Skin epidermis (tissue), 12 donors: Measurements from ENCODE around the gene MAT2A.
"Not testable (repeated sequence)": the region's sequence is repeated elsewhere in the genome, so short reads cannot be mapped to it uniquely, and the experiment has no call there.

Experiments
- H3K27ac ChIP-seq, 21 experiments: fragments of 200-600 bp; sonication (generic) in 11 of 21; one replicate each; pipeline ENCODE4 v1.5.0; 2020; ENCODE audit warnings: mild to moderate bottlenecking in 3 of 21, inconsistent platforms in 2 of 21, moderate library complexity in 2 of 21
- H3K4me3 ChIP-seq, 7 experiments: fragments of 200-600 bp; sonication (generic) in 2 of 7; one replicate each; pipeline ENCODE4 v1.5.0; 2020; ENCODE audit warnings: inconsistent platforms in 2 of 7, mild to moderate bottlenecking in 2 of 7, moderate library complexity in 1 of 7

The MAT2A gene

DNA sequence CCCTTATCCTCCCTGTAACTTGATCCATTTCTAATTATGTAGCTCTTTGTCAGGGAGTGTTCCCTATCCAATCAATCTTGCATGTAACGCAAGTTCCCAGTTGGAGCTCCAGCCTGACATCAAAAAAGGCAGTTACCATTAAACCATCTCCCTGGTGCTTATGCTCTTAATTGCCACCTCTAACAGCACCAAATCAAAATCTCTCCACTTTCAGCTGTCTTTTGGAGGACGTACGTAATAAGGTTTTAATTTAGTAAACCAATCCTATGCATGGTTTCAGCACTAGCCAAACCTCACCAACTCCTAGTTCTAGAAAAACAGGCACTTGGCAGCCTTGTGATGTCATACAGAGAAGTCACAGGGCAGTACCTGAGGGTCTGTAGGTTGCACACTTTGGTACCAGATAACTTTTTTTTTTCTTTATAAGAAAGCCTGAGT lies 5.3 kb downstream of the MAT2A start:
- H3K4me3 ChIP-seq, result not testable (repeated sequence)
- H3K27ac ChIP-seq, result peak overlapping the region in 2 of 21 experiments; percentile 2 to 48

DNA sequence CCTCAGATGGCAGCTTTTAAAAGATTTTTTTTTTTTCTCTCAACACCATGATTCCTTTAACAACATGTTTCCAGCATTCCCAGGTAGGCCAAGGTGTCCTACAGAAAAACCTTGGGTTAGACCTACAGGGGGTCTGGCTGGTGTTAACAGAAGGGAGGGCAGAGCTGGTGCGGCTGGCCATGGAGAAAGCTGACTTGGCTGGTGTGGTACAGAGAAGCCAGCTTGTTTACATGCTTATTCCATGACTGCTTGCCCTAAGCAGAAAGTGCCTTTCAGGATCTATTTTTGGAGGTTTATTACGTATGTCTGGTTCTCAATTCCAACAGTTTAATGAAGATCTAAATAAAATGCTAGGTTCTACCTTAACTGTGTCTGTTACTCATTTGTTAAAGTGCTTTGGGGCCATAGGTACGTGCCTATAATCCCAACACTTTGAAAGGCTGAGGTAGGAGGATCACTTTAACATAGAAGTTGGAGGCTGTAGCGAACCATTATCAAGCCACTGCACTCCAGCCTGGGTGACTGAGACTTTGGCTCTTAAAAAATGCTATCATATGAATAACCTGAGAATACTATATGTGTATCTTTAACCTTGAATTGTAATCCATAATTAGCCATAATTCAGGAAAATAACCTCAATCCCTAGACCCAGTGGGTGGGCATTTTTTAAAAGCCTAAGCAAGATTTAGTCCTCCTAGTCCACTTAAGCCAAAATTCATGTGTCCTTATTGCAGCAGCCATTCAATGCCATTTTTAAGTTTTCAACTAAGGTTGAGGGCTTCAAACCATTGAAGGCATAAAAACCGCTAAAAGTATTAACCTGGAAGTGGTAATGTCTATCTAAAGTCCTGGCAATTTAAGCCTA lies 6.2 kb downstream of the MAT2A start:
- H3K4me3 ChIP-seq, result not testable (repeated sequence)
- H3K27ac ChIP-seq, result peak overlapping the region in 2 of 21 experiments; percentile 2 to 48

DNA sequence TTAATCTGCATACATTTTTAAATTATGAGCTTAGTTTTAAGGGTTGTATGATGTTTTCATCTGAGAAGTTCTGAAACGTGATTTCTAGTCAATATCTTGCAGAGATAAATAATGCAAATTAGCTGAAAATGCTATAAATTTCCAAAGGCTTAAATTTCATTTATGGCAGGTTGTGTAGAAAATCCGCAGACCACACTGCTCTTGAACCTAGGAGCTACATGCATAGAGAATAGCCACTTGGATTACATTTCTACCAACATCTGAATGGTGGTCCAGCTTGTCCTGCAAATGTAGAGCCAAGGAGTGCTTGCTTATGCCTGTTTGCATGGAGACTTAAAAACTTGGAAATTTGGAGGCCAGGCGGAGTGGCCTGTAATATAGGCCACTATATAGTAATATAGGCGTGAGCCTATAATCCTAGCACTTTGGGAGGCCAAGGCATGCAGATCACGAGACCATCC lies 6.8 kb downstream of the MAT2A start:
- peak overlapping the region in 2 of 21 experiments; percentile 6 to 62 for H3K27ac ChIP-seq
- H3K4me3 ChIP-seq, result no peak overlapping the region

DNA sequence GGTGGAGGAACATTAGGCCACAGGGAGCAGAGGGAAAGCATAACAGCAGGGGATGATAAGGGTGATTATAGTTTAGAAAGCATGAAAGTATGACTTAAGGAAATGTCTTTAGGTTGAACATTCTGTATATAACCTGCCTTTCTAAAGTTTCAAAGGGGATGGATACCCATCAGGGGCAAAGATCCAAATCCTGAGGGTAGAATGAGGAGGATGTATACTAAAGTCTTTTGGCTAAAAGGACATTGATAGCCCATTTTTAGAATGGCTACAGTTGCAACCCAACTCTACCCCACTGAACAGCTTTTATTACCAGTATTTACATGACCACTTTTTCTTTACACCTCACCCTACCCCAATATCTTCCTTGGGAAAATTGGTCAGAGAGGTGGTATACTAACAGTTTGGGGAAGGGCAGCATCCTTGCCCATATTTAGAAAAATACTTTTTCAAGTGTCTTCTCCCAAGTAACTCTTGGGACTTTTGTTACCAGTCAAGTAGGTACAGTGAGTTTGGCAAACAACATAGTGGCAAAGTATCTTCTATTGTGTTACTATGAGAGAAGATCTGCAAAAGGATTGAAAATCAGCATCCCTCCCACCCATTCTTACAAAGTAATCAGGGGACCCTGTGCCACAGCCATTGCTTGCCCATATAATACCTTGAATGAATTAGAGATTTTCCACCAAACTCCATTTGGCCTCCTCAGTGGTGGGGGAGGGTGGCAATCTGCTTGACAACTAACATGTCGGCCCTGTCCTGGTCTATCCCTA lies 8.3 kb downstream of the MAT2A start:
- Histone ChIP-seq H3K4me3 (no peak overlapping the region), H3K27ac (peak overlapping the region in 6 of 21 experiments; percentile 7 to 54 (median 22))

GRCh38 chr2:85547859-85548607 lies 9.1 kb downstream of the MAT2A start:
- peak overlapping the region in 1 of 21 experiments; percentile 54 for H3K27ac ChIP-seq

DNA sequence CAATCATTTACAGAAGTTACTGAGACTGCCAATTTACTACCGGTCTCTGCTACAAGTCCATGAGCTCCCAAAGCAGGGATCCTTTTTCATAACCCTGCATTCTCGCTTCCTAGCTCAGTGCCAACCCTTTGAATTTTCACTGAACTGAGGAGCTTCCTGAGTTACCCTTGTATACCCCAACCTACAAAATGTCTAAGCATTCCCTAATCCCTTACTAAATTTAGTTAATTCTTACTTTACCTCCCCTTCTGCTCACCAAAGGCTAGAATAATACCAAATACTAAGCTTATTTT lies 9.6 kb downstream of the MAT2A start:
- no peak overlapping the region for H3K4me3 ChIP-seq
- no peak overlapping the region for H3K27ac ChIP-seq

More at GRCh38 chr2:85547859-85548607, 9.1 kb downstream of the MAT2A start:
- no peak overlapping the region for H3K4me3 ChIP-seq

DNA sequence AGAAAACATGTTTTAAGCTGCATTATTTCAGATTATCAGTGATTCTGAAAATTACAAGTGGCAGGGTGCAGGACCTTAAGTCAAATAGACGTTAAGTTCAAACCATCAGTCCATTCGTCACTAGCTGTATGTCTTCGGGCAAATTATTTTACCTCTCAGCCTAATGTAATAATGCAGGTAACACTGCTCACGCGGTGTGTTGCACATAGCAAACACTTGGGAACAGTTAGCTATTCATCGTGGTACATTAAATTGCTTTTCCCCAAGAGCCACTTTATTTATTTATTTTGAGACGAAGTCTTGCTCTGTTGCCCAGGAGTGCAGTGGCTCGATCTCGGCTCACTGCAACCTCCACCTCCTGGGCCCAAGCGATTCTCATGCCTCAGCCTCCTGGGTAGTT lies 10.1 kb downstream of the MAT2A start:
- Histone ChIP-seq H3K27ac (peak overlapping the region in 3 of 21 experiments; percentile 1 to 38 (median 8)), H3K4me3 (no peak overlapping the region)

- peak overlapping the region in 10 of 21 experiments; percentile 18 to 78 (median 32) for H3K27ac ChIP-seq
These were observed 10.9 kb downstream of the MAT2A start for GRCh38 chr2:85549826-85550225.

DNA sequence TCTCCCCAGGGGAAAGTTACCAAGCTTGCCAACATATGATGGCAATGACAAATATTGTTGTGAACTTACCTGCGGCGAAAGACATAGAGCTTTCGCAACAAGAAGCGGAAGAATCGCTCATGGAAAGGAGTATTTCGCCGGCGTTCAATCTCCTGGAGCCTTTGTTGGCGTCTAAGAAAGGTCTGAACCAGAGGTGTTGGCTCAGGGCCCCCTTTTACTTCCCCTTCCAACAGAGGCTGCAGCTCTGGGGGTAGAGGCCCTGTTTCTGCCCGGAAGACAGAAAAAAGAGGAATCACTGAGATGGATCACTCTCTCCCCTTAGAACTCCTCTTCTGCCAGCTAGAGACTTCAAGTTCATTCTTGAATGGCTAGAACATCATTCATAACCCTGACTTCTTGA lies 11.5 kb downstream of the MAT2A start:
- no peak overlapping the region for H3K4me3 ChIP-seq
- peak overlapping the region in 10 of 21 experiments; percentile 19 to 78 (median 30) for H3K27ac ChIP-seq

More at GRCh38 chr2:85549826-85550225, 10.9 kb downstream of the MAT2A start:
- no peak overlapping the region for H3K4me3 ChIP-seq

- H3K4me3 ChIP-seq, result no peak overlapping the region
- peak overlapping the region in 2 of 21 experiments; percentile 16 to 42 for H3K27ac ChIP-seq
These were observed 13.0 kb downstream of the MAT2A start for GRCh38 chr2:85551698-85552678.

- H3K4me3 ChIP-seq, result no peak overlapping the region
These were observed 14.2 kb downstream of the MAT2A start for GRCh38 chr2:85553184-85553583.

DNA sequence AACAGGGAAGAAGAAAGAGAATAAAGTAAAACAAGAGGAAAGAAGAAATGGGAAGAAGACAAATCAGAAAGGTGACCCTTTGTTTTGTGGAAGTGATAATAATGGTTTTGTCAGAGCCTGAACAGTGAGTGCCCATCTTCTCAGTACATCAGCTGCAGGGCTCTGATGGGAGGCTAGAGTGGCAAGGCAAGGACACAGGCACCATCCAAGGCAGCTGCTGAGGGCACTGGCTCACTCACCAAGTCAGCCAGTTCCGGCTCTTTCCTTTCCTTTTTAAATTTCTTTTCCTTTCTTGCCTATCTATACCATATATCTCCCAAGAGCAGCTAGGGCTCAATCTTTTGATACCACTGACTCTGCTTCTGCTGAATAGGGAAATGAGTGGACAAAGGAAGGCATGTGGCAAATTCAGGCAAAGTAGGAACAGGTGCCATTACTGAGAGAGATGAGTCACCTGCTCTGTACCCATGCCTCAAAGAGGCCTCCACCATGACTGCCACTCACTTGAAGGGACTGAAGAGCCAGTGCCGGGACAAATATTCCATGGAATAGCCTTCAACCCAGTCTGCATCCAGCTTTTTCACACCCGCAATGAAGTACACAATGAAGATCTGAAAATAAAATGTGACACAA lies 16.1 kb downstream of the MAT2A start:
- H3K27ac ChIP-seq, result no peak overlapping the region
- no peak overlapping the region for H3K4me3 ChIP-seq

More at GRCh38 chr2:85553184-85553583, 14.2 kb downstream of the MAT2A start:
- no peak overlapping the region for H3K27ac ChIP-seq

GRCh38 chr2:85557130-85557529 lies 18.2 kb downstream of the MAT2A start:
- Histone ChIP-seq H3K4me3 (no peak overlapping the region), H3K27ac (no peak overlapping the region)

DNA sequence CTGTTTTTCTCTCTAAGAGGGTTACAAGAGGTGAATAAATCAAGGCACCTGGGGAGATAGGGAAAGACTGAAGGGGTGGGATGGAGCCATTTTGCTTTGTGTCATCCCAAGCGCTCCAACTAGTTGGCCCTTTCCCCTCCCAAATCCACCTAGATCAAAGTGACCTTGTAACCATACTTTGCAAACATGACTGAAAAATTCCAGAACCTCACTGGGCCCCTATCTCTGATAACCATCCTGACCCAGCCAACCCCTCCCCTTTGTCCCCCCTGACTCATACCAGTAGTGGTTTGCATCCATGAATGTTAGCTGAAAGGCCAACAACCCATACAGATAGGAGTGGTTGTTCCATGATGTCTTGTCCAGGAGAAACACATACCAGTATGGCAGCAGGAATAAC lies 19.2 kb downstream of the MAT2A start:
- H3K4me3 ChIP-seq, result no peak overlapping the region

DNA sequence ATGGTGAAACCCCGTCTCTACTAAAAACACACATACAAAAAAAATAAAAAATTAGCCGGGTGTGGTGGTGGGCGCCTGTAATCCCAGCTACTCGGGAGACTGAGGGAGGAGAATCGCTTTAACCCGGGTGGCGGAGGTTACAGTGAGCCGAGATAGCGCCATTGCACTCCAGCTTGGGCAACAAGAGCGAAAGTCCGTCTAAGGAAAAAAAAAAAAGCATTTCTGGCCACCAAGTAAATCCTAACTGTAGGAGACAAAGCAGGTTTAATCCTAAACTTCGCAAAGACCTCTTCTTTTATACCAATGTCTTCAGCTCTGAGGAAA lies 21.4 kb downstream of the MAT2A start:
- Histone ChIP-seq H3K4me3 (peak overlapping the region; percentile 48 to 84 (median 76)), H3K27ac (peak overlapping the region in 9 of 21 experiments; percentile 86 to 95 (median 90))

More for the DNA sequence above, 19.2 kb downstream of the MAT2A start:
- H3K27ac ChIP-seq, result no peak overlapping the region

DNA sequence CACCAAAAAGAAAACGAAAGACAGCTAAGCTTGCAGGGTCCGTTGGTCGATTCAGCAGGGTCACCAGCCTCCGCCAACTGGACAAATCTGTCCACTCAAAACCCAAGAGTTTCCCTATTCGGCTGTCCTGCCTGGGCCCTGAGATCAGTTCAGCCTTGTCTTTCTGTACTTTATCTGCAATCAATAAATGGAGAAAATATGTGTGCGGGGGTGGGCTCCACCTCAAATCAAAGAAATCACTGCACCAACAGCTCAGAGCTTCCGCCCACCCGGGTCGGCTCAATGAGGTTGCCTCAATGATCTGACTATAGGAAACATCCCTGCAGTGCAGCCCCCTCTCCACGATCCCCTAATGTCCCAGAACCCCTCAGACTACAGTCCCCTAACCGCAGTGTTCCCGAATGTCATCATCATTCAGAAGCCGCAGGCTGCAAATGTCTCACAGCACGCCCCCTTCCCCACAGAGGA lies 21.9 kb downstream of the MAT2A start:
- Histone ChIP-seq H3K27ac (peak overlapping the region; percentile 27 to 95 (median 89)), H3K4me3 (peak overlapping the region; percentile 48 to 84 (median 76))

DNA sequence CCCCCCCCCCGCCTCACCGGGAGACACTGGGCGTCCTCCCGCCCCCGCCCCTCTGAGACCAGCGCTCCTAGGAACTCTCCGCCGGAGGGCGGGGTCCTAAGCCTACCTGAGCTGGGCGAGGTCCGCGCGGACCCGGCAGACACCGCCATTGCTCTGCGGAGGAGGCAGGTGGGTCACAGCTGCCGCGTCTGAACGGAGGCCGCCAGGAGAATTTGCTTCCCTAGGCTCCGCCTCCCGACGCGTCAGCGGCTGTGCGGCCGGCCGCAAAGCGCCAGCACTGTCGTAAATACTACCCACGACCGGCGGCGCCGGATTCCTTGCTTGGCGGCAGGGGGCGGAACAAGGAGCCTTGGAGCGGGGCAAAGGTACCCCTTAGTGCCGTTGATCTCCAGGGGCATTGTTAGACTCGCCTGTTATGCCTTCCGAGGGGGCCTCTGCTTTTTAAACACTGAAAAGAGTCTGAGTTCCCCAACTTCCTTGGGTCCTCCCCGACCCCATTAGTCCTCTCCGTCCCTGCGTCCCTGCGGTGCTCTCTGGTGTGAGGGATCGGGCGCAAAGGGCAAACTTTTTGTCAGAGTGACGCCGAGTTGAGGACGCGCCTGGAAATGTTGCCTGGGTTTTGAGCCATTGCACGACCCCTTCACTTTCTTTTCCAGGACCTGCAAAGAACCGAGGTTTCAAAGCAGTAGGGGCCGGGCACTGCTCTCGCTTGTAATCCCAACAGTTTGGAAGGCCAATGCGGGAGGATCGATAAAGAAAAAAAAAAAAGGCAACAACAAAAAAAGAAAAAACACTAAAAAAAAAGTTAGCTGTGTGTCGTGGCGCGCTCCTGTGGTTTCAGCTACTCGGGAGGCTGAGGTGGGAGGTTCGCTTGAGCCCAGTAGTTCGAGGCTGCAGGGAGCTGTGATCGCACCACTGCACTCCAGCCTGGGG lies 22.6 kb downstream of the MAT2A start, which contains the start of gene GGCX:
Gene GGCX, minus strand, starts transcription at position 214 of the 933 bp plus-strand sequence. Its CDS starts 65 bp downstream, at position 149.
- H3K4me3 ChIP-seq, result peak within 1 kb of the TSS; percentile 48 to 84 (median 76)

More for the DNA sequence above, 22.6 kb downstream of the MAT2A start, which contains the start of gene GGCX:
- H3K27ac ChIP-seq, result peak within 1 kb of the TSS; percentile 27 to 95 (median 89)
